H1 (cell line): ENCODE data around the gene ILF3. TPM values are rescaled to one million over a fixed set of nuclear protein-coding genes. Genes with fewer than 3 reads are reported as not detected.
A peak's percentile ranks its signal among the peaks of the same experiment; 100 is the strongest.

ENCODE experiments used
- CTCF ChIA-PET: fragments of 300-600 bp; sonication (Branson Sonifier 250); formaldehyde crosslinking; loops from one replicate; lab custom pipeline; 2021; ENCODE audit not compliant: partially characterized antibody; lab: Charles Lee
- POLR2A ChIA-PET: fragments of 300-600 bp; sonication (Branson Sonifier 250); formaldehyde crosslinking; loops from one replicate; lab custom pipeline; 2021; ENCODE audit warnings: inconsistent platforms; ENCODE audit not compliant: partially characterized antibody; lab: Charles Lee
- DNase-seq, 2 experiments: peaks; one replicate each; pipeline versions ENCODE4 v3.0.0 to v3.0.0-alpha.2; 2010 to 2022; ENCODE audit warnings: low spot score in 2 of 2, low read depth in 1 of 2, mixed read lengths in 1 of 2
- FAIRE-seq: peaks from 2 replicates; lab custom pipeline; 2011; peaks lifted over from hg19 to GRCh38; lab: Jason Lieb, UNC
- H2AFZ ChIP-seq: 2 replicates; pipeline ENCODE4 v1.8.1; 2012; ENCODE audit warnings: low read length, inconsistent platforms
- H2AK5ac ChIP-seq: 2 replicates; pipeline ENCODE4 v1.6.1; 2013; ENCODE audit warnings: low read depth, low read length
- H2BK120ac ChIP-seq: replicated peaks from 2 replicates; pipeline ENCODE3; 2013; ENCODE audit warnings: low read depth, low read length, inconsistent platforms
- H2BK12ac ChIP-seq: 2 replicates; pipeline ENCODE4 v1.6.1; 2013; ENCODE audit warnings: low read depth, low read length
- H2BK15ac ChIP-seq: 2 replicates; pipeline ENCODE4 v1.6.1; 2013; ENCODE audit warnings: low read length
- H2BK20ac ChIP-seq: 2 replicates; pipeline ENCODE4 v1.6.1; 2013; ENCODE audit warnings: low read length
- H2BK5ac ChIP-seq: 2 replicates; pipeline ENCODE4 v1.6.1; 2013; ENCODE audit warnings: low read depth, low read length
- H3K14ac ChIP-seq: 2 replicates; pipeline ENCODE4 v1.6.1; 2013; ENCODE audit warnings: inconsistent platforms; ENCODE audit not compliant: insufficient read length
- H3K18ac ChIP-seq: 2 replicates; pipeline ENCODE4 v1.6.1; 2013; ENCODE audit warnings: low read length; ENCODE audit errors: extremely low read depth
- H3K23ac ChIP-seq: 2 replicates; pipeline ENCODE4 v1.6.1; 2013; ENCODE audit warnings: inconsistent platforms; ENCODE audit not compliant: insufficient read length
- H3K23me2 ChIP-seq: 2 replicates; pipeline ENCODE4 v1.6.1; 2013; ENCODE audit warnings: low read depth, low read length
- H3K27ac ChIP-seq: 2 replicates; pipeline ENCODE4 v1.6.1; 2011; ENCODE audit warnings: low read depth, low read length, inconsistent platforms
- H3K27me3 ChIP-seq, 4 experiments: replicated peaks in 1 of 4; 1 replicate in 1 of 4; 2 replicates in 3 of 4; pipeline versions ENCODE4 v1.6.1 to v1.8.1; 2011 to 2013; ENCODE audit warnings: low read length in 3 of 4, mild to moderate bottlenecking in 3 of 4, inconsistent platforms in 2 of 4, mixed read lengths in 2 of 4, moderate library complexity in 1 of 4; ENCODE audit not compliant: control insufficient read depth in 3 of 4, insufficient read depth in 3 of 4; ENCODE audit errors: extremely low read depth in 1 of 4
- H3K36me3 ChIP-seq, 4 experiments: 2 replicates each; pipeline versions ENCODE4 v1.6.1 to v1.8.1; 2011 to 2013; ENCODE audit warnings: mild to moderate bottlenecking in 4 of 4, low read length in 3 of 4, moderate library complexity in 2 of 4, control low read depth in 1 of 4, inconsistent platforms in 1 of 4; ENCODE audit not compliant: insufficient read depth in 4 of 4, control insufficient read depth in 2 of 4
- H3K4ac ChIP-seq: replicated peaks from 2 replicates; pipeline ENCODE3; 2013; ENCODE audit warnings: low read length, low read depth, mixed read lengths, inconsistent platforms; ENCODE audit not compliant: insufficient read length
- H3K4me1 ChIP-seq, 4 experiments: replicated peaks in 1 of 4; 1 replicate in 1 of 4; 2 replicates in 3 of 4; pipeline versions ENCODE4 v1.6.1 to v1.8.1; 2011 to 2013; ENCODE audit warnings: low read length in 3 of 4, inconsistent platforms in 2 of 4, mixed read lengths in 1 of 4; ENCODE audit not compliant: insufficient read depth in 4 of 4, control insufficient read depth in 3 of 4
- H3K4me2 ChIP-seq, 2 experiments: 2 replicates each; pipeline versions ENCODE4 v1.6.1 to v1.8.1; 2011 to 2013; ENCODE audit warnings: low read depth in 2 of 2, low read length in 2 of 2, control low read depth in 1 of 2, inconsistent platforms in 1 of 2, mild to moderate bottlenecking in 1 of 2; ENCODE audit not compliant: insufficient read depth in 1 of 2
- H3K4me3 ChIP-seq, 4 experiments: fragments of 200-600, 300-600 bp in 1 of 4; sonication (generic), shearing (Covaris generic), sonication (Bioruptor Twin) in 1 of 4; 2 replicates each; pipeline versions ENCODE4 v1.5.1 to v1.8.1; 2011 to 2016; ENCODE audit warnings: low read length in 4 of 4, low read depth in 3 of 4, control low read depth in 2 of 4, inconsistent platforms in 2 of 4, mild to moderate bottlenecking in 2 of 4, mixed read lengths in 1 of 4, moderate library complexity in 1 of 4; ENCODE audit not compliant: insufficient read depth in 2 of 4; ENCODE audit errors: extremely low read depth in 1 of 4
- H3K56ac ChIP-seq: replicated peaks from 2 replicates; pipeline ENCODE3; 2013; ENCODE audit warnings: low read depth, mild to moderate bottlenecking, mixed read lengths, low read length, inconsistent platforms; ENCODE audit not compliant: insufficient read length
- H3K79me1 ChIP-seq: 2 replicates; pipeline ENCODE4 v1.6.1; 2013; ENCODE audit warnings: low read depth, low read length, control low read depth
- H3K79me2 ChIP-seq, 2 experiments: 2 replicates each; pipeline versions ENCODE4 v1.6.1 to v1.8.1; 2012 to 2013; ENCODE audit warnings: low read length in 2 of 2, mild to moderate bottlenecking in 2 of 2, inconsistent platforms in 1 of 2; ENCODE audit not compliant: insufficient read depth in 2 of 2, control insufficient read depth in 1 of 2
- H3K9ac ChIP-seq, 4 experiments: replicated peaks in 1 of 4; 1 replicate in 1 of 4; 2 replicates in 3 of 4; pipeline versions ENCODE4 v1.6.1 to v1.8.1; 2011 to 2013; ENCODE audit warnings: low read depth in 3 of 4, low read length in 3 of 4, control low read depth in 2 of 4, mild to moderate bottlenecking in 2 of 4, moderate library complexity in 2 of 4, inconsistent platforms in 1 of 4; ENCODE audit errors: extremely low read depth in 1 of 4
- H3K9me3 ChIP-seq, 2 experiments: 2 replicates each; pipeline versions ENCODE4 v1.6.1 to v1.8.1; 2012 to 2013; ENCODE audit warnings: mild to moderate bottlenecking in 2 of 2, moderate library complexity in 2 of 2, control low read depth in 1 of 2, inconsistent platforms in 1 of 2, low read depth in 1 of 2, low read length in 1 of 2, mixed read lengths in 1 of 2; ENCODE audit not compliant: insufficient read depth in 2 of 2
- H4K20me1 ChIP-seq, 2 experiments: replicated peaks in 1 of 2; 2 replicates each; pipeline versions ENCODE3 to v1.8.1; 2011 to 2013; ENCODE audit warnings: inconsistent platforms in 2 of 2, low read length in 2 of 2, mild to moderate bottlenecking in 1 of 2; ENCODE audit not compliant: insufficient read depth in 2 of 2, control insufficient read depth in 1 of 2
- H4K5ac ChIP-seq: 2 replicates; pipeline ENCODE4 v1.6.1; 2013; ENCODE audit warnings: low read length, low read depth, mixed read lengths, inconsistent platforms; ENCODE audit not compliant: insufficient read length
- H4K8ac ChIP-seq: 2 replicates; pipeline ENCODE4 v1.8.0; 2013; ENCODE audit warnings: mild to moderate bottlenecking, moderate library complexity, low read length, inconsistent platforms; ENCODE audit not compliant: insufficient read depth; ENCODE audit errors: extremely low read depth
- H4K91ac ChIP-seq: replicated peaks from 2 replicates; pipeline ENCODE3; 2013; ENCODE audit warnings: low read length, mixed read lengths, inconsistent platforms; ENCODE audit not compliant: insufficient read length
- EGR1 ChIP-seq: IDR thresholded peaks from 2 replicates; pipeline ENCODE4 v1.6.1; 2011; ENCODE audit warnings: low read depth, low read length, borderline replicate concordance
- HDAC6 ChIP-seq: IDR thresholded peaks from one replicate; pipeline ENCODE4 v1.7.1; 2012; ENCODE audit warnings: low read depth, mild to moderate bottlenecking, inconsistent platforms, low read length, moderate library complexity
- JUN ChIP-seq: IDR thresholded peaks from 2 replicates; pipeline ENCODE4 v1.6.1; 2011; ENCODE audit warnings: low read depth, mild to moderate bottlenecking, improper control_type of control experiment, low read length
- POLR2A ChIP-seq, 2 experiments: IDR thresholded peaks; 1 replicate in 1 of 2; 2 replicates in 1 of 2; pipeline ENCODE4 v1.6.1; 2011; ENCODE audit warnings: low read depth in 2 of 2, low read length in 2 of 2, mild to moderate bottlenecking in 2 of 2; ENCODE audit errors: control extremely low read depth in 1 of 2
- POU5F1 ChIP-seq: IDR thresholded peaks from 2 replicates; pipeline ENCODE4 v1.6.1; 2011; ENCODE audit warnings: low read depth, mild to moderate bottlenecking, low read length, moderate library complexity
- SIX5 ChIP-seq: IDR thresholded peaks from 2 replicates; pipeline ENCODE4 v1.6.1; 2011; ENCODE audit warnings: mild to moderate bottlenecking, low read depth, low read length
- SP4 ChIP-seq: IDR thresholded peaks from 2 replicates; pipeline ENCODE4 v1.6.1; 2012; ENCODE audit warnings: low read length, inconsistent platforms
- WGBS, 2 experiments: shearing (Covaris generic) in 1 of 2; methylation state at CpG; one replicate each; pipeline versions ENCODE4 v1.1.6 to v1.1.7; 2013 to 2015; ENCODE audit warnings: low lambda C conversion rate in 2 of 2, mixed read lengths in 2 of 2, inconsistent platforms in 1 of 2, low coverage in 1 of 2, missing lambda C conversion rate in 1 of 2; ENCODE audit not compliant: insufficient replicate concordance in 2 of 2, insufficient coverage in 1 of 2, insufficient read length in 1 of 2; ENCODE audit errors: extremely low coverage in 1 of 2, missing lambda C conversion rate in 1 of 2; 5-methylcytosine and 5-hydroxymethylcytosine counted together
- polyA plus RNA-seq, 7 experiments: library from polyadenylated mRNA; depleted of rRNA in 3 of 7; stranded (reverse) in 5 of 7; unstranded in 2 of 7; fragments of >200 nt in 5 of 7; fragments of 200-250 nt in 2 of 7; gene quantifications; 1 replicate in 5 of 7; 2 replicates in 1 of 7; 4 replicates in 1 of 7; pipeline versions ENCODE4 v1.2.1 to v1.2.3, GENCODE V29; 2011 to 2013; ENCODE audit warnings: missing spikeins in 2 of 7, mixed read lengths in 2 of 7
- total RNA-seq: library from RNA; stranded (reverse); fragmentation: NEBNext Ultra II Directional; extraction: Animal tissue kit (Norgen Biotek cat#: 25700); gene quantifications from 2 replicates; pipeline ENCODE4 v1.2.1, GENCODE V29; 2021
- TF ChIP-seq, protein P1 (sequence below): IDR thresholded peaks from 2 replicates; pipeline ENCODE4 v1.6.1; 2011; ENCODE audit warnings: low read depth, mild to moderate bottlenecking, low read length; ENCODE audit not compliant: insufficient read depth

The ILF3 gene
- total and polyA plus RNA-seq, 2 of the 8 experiments (the other 6 are each of a cell fraction or from before 2014, with no cell fraction given): 291 to 695 TPM

DNA sequence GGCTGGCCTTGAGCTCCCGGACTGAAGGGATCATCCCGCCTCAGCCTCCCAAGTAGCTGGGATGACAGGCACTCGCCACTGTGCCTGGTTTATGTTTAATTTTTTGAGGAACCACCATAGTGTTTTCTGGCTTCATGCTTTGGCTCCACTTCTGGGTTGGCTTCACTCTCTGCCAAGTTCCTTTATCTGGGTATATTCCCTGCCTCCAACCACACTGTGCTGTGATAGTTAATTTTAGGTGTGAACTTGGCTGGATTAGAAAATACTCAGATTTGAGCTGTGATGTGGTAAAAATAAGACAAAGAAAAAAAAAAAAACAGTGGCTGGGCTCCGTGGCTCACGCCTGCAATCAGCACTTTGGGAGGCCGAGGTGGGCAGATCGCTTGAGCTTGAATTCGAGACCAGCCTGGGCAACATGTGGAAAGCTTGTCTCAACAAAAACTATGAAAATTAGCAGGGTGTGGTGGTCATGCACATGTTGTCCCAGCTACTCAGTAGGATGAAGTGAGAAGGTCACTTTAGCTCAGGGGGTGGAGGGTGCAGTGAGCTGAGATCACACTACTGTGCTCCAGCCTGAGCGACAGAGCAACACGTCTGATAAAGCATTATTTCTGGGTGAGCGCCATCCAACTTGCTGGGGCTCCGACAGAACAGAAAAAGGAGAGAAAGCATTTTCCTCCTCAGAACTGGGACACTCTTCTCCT, 7.5 kb upstream of the ILF3 start:
- no peaks in the 10 kb centered on the region for H4K20me1 ChIP-seq
- ChIA-PET CTCF (interaction anchor here (0.6 to 14.2 kb wide), 13 partner anchors 24 to 196 kb away, joined by 3 to 267 read pairs (median 4); partner anchors contain the start of gene CDKN2D), POLR2A (interaction anchor here (0.6 to 59.0 kb wide), 11 partner anchors 9 to 331 kb away, joined by 3 to 1874 read pairs (median 4); partner anchors contain the start of genes CDKN2D, DNM2, ILF3 and QTRT1)
- no peak overlapping the region for H2BK20ac ChIP-seq
- H2AFZ ChIP-seq: peak overlapping the region; percentile 17; the same call in 1 of the 2 replicates
- no peak overlapping the region for H4K91ac ChIP-seq
- H3K4me2 ChIP-seq: no peak overlapping the region
- 93% methylated on average over 11 of the region's 12 CpGs; no CpG with 5 or more reads in 1 of the 2 experiments for WGBS, 2 experiments
- DNase-seq (no peak), FAIRE-seq (no peak)
- no peaks in the 10 kb centered on the region for H3K9me3 ChIP-seq
- H3K56ac ChIP-seq: no peak overlapping the region
- H4K8ac ChIP-seq: no peak overlapping the region
- H2BK15ac ChIP-seq: no peak overlapping the region
- H2BK12ac ChIP-seq: no peak overlapping the region
- no peak overlapping the region for H3K23ac ChIP-seq
- H4K5ac ChIP-seq: no peak overlapping the region
- no peaks in the 10 kb centered on the region for H3K79me1 ChIP-seq
- no peak overlapping the region for H3K4ac ChIP-seq
- peaks cover 6 to 17% (median 13%) of the 10 kb centered on the region in 4 experiments for H3K4me1 ChIP-seq
- H3K14ac ChIP-seq: no peak overlapping the region
- H3K18ac ChIP-seq: no peak overlapping the region
- H3K9ac ChIP-seq: no peak overlapping the region
- H3K27ac ChIP-seq: no peak overlapping the region
- H3K23me2 ChIP-seq: no peaks in the 10 kb centered on the region
- H3K36me3 ChIP-seq: peaks cover 0 to 9% (median 3%) of the 10 kb centered on the region in 4 experiments; a peak in 5 of 8 replicates
- no peaks in the 10 kb centered on the region for H3K79me2 ChIP-seq
- H3K4me3 ChIP-seq: no peak overlapping the region
- no peak overlapping the region for H2AK5ac ChIP-seq
- no peak overlapping the region for H2BK5ac ChIP-seq
- TF ChIP-seq POU5F1: no peak
- no peak for TF ChIP-seq EGR1
- no peak for TF ChIP-seq JUN
- TF ChIP-seq POLR2A (IDR thresholded peaks at IDR 0.05; ENCODE audit: control extremely low read depth in 1 of 2, low read depth in 2 of 2, low read length in 2 of 2): no peak
- no peak for TF ChIP-seq SIX5
- TF ChIP-seq, protein P1, sequence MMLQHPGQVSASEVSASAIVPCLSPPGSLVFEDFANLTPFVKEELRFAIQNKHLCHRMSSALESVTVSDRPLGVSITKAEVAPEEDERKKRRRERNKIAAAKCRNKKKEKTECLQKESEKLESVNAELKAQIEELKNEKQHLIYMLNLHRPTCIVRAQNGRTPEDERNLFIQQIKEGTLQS: no peak
- TF ChIP-seq HDAC6: no peak
- no peak for TF ChIP-seq SP4
- H2BK120ac ChIP-seq: no peak overlapping the region
- H3K27me3 ChIP-seq: no peaks in the 10 kb centered on the region
